Measurements from ENCODE around the gene A1BG. TPM values are rescaled to one million over a fixed set of nuclear protein-coding genes. Genes with fewer than 3 reads are reported as not detected.

The A1BG gene
- total and polyA plus RNA-seq, 4 donors, result 521 to 2,157 (median 1,029) TPM

GRCh38 chr19:58338336-58338735 lies 15.0 kb downstream of the A1BG start:
- no peak for TF ChIP-seq HNF4G (IDR thresholded peaks at IDR 0.05)
- TF ChIP-seq YY1 (IDR thresholded peaks at IDR 0.05), result no peak
- TF ChIP-seq FOXA1 (IDR thresholded peaks at IDR 0.05), result no peak
- TF ChIP-seq NR2F2 (IDR thresholded peaks at IDR 0.05), result no peak
- TF ChIP-seq RAD21 (IDR thresholded peaks at IDR 0.05), result no peak
- no peak for DNase-seq (ENCODE audit: low spot score)
- peaks cover 0 to 15% (median 12%) of the 10 kb centered on the region in 4 donors for H3K36me3 ChIP-seq (ENCODE audit: control insufficient read depth in 4 of 4, insufficient read depth in 3 of 4, low read depth in 1 of 4, low read length in 3 of 4)

DNA sequence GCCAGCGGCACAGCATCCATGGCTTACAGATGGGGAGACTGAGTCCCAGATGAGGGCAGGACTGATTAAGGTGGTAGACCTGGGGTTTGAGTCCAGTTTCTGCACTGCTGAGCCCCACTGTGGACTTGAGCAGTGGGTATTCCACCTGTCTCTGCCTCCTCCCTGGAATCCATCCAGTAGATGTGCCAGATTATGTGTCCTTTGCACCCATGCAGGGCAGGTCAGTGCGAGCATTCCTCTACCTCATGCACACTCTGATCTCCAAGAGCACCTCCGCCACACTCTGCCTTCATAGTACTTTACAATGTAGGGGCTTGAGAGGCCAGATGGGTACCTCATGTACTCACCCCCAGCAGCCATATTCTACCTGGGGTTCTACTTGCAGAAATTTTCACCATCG lies 16.5 kb downstream of the A1BG start:
- peaks cover 0 to 3% (median 0%) of the 10 kb centered on the region in 4 donors for H3K9me3 ChIP-seq (ENCODE audit: control insufficient read depth in 4 of 4, low read length in 3 of 4)
- WGBS, result 59% methylated on average over 4 of the region's 4 CpGs
- no peak for DNase-seq (ENCODE audit: low spot score)

More at GRCh38 chr19:58338336-58338735, 15.0 kb downstream of the A1BG start:
- Histone ChIP-seq H3K9ac (ENCODE audit: low read depth in 1 of 2, low read length in 2 of 2) (no peak overlapping the region), H3K4me1 (ENCODE audit: control insufficient read depth in 4 of 4, insufficient read depth in 4 of 4, low read length in 3 of 4) (peaks cover 12 to 27% (median 21%) of the 10 kb centered on the region in 4 donors), H3K27ac (ENCODE audit: low read depth in 1 of 2, low read length in 2 of 2) (no peak overlapping the region), H3K27me3 (ENCODE audit: control insufficient read depth in 4 of 4, insufficient read depth in 4 of 4, low read length in 3 of 4) (no peaks in the 10 kb centered on the region), H3K4me3 (ENCODE audit: low read depth in 1 of 3, low read length in 3 of 3) (no peak overlapping the region), H3K9me3 (ENCODE audit: control insufficient read depth in 4 of 4, low read length in 3 of 4) (peaks cover 0 to 3% (median 0%) of the 10 kb centered on the region in 4 donors)
- WGBS, result 98% methylated on average over 11 of the region's 11 CpGs

More for the DNA sequence above, 16.5 kb downstream of the A1BG start:
- Histone ChIP-seq H3K27ac (ENCODE audit: low read depth in 1 of 2, low read length in 2 of 2) (peak overlapping the region; percentile 91), H3K4me3 (ENCODE audit: low read depth in 1 of 3, low read length in 3 of 3) (no peak overlapping the region), H3K4me1 (ENCODE audit: control insufficient read depth in 4 of 4, insufficient read depth in 4 of 4, low read length in 3 of 4) (peaks cover 12 to 27% (median 21%) of the 10 kb centered on the region in 4 donors), H3K9ac (ENCODE audit: low read depth in 1 of 2, low read length in 2 of 2) (no peak overlapping the region), H3K36me3 (ENCODE audit: control insufficient read depth in 4 of 4, insufficient read depth in 3 of 4, low read depth in 1 of 4, low read length in 3 of 4) (peaks cover 0 to 15% (median 12%) of the 10 kb centered on the region in 4 donors), H3K27me3 (ENCODE audit: control insufficient read depth in 4 of 4, insufficient read depth in 4 of 4, low read length in 3 of 4) (no peaks in the 10 kb centered on the region)
- TF ChIP-seq FOXA2 (IDR thresholded peaks at IDR 0.05) (no peak), SP1 (IDR thresholded peaks at IDR 0.05) (no peak), HNF4G (IDR thresholded peaks at IDR 0.05) (peak; percentile 72), HNF4A (conservative IDR thresholded peaks at IDR 0.05) (peak; percentile 90 to 93), RXRA (IDR thresholded peaks at IDR 0.05) (peak; percentile 71 to 83), FOXA1 (IDR thresholded peaks at IDR 0.05) (no peak), TAF1 (conservative IDR thresholded peaks at IDR 0.05) (no peak), ATF3 (IDR thresholded peaks at IDR 0.05) (no peak), GABPA (IDR thresholded peaks at IDR 0.05 in 1 of 2, conservative IDR thresholded peaks at IDR 0.05 in 1 of 2) (peak in 1 of 2 donors; percentile 35), JUND (IDR thresholded peaks at IDR 0.05) (peak in 1 of 2 donors; percentile 34), NR2F2 (IDR thresholded peaks at IDR 0.05) (peak; percentile 22), YY1 (IDR thresholded peaks at IDR 0.05) (no peak), EGR1 (IDR thresholded peaks at IDR 0.05; ENCODE audit: low read depth in 2 of 2) (no peak), CTCF (IDR thresholded peaks at IDR 0.05; ENCODE audit: low read depth, low read length, missing input control) (no peak)
- TF ChIP-seq, protein P1, sequence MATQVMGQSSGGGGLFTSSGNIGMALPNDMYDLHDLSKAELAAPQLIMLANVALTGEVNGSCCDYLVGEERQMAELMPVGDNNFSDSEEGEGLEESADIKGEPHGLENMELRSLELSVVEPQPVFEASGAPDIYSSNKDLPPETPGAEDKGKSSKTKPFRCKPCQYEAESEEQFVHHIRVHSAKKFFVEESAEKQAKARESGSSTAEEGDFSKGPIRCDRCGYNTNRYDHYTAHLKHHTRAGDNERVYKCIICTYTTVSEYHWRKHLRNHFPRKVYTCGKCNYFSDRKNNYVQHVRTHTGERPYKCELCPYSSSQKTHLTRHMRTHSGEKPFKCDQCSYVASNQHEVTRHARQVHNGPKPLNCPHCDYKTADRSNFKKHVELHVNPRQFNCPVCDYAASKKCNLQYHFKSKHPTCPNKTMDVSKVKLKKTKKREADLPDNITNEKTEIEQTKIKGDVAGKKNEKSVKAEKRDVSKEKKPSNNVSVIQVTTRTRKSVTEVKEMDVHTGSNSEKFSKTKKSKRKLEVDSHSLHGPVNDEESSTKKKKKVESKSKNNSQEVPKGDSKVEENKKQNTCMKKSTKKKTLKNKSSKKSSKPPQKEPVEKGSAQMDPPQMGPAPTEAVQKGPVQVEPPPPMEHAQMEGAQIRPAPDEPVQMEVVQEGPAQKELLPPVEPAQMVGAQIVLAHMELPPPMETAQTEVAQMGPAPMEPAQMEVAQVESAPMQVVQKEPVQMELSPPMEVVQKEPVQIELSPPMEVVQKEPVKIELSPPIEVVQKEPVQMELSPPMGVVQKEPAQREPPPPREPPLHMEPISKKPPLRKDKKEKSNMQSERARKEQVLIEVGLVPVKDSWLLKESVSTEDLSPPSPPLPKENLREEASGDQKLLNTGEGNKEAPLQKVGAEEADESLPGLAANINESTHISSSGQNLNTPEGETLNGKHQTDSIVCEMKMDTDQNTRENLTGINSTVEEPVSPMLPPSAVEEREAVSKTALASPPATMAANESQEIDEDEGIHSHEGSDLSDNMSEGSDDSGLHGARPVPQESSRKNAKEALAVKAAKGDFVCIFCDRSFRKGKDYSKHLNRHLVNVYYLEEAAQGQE (IDR thresholded peaks at IDR 0.05), result peak; percentile 23
- TF ChIP-seq, protein P2, sequence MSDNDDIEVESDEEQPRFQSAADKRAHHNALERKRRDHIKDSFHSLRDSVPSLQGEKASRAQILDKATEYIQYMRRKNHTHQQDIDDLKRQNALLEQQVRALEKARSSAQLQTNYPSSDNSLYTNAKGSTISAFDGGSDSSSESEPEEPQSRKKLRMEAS (IDR thresholded peaks at IDR 0.05), result no peak
- TF ChIP-seq, protein P3, sequence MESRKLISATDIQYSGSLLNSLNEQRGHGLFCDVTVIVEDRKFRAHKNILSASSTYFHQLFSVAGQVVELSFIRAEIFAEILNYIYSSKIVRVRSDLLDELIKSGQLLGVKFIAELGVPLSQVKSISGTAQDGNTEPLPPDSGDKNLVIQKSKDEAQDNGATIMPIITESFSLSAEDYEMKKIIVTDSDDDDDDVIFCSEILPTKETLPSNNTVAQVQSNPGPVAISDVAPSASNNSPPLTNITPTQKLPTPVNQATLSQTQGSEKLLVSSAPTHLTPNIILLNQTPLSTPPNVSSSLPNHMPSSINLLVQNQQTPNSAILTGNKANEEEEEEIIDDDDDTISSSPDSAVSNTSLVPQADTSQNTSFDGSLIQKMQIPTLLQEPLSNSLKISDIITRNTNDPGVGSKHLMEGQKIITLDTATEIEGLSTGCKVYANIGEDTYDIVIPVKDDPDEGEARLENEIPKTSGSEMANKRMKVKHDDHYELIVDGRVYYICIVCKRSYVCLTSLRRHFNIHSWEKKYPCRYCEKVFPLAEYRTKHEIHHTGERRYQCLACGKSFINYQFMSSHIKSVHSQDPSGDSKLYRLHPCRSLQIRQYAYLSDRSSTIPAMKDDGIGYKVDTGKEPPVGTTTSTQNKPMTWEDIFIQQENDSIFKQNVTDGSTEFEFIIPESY (IDR thresholded peaks at IDR 0.05), result peak; percentile 14

All from liver (tissue), 9 donors.